Omental fat pad (tissue), 4 donors: ENCODE measurements around the gene MAP3K8. TPM values are rescaled to one million over a fixed set of nuclear protein-coding genes. Genes with fewer than 3 reads are reported as not detected.
A peak's percentile ranks its signal among the peaks of the same experiment; 100 is the strongest.

Experiments
- ATAC-seq: fragments of 150-250 bp; one replicate; pipeline ENCODE4 v1.9.1; 2016; ENCODE audit warnings: mild to moderate bottlenecking, moderate library complexity; ENCODE audit not compliant: low FRiP score
- DNase-seq: peaks from one replicate; pipeline ENCODE4 v3.0.0-alpha.2; 2019; ENCODE audit warnings: low spot score
- total RNA-seq, 4 donors: library from RNA; depleted of rRNA; stranded (reverse); fragments of >200 nt; gene quantifications; one replicate each; pipeline ENCODE4 v1.1.0, GENCODE V29; 2016
- TF ChIP-seq, protein P1 (sequence below), 3 donors: fragments of 450-650 bp; IDR thresholded peaks; one replicate each; pipeline ENCODE4 v1.5.1; 2016 to 2017; ENCODE audit warnings: antibody characterized with exemption in 3 of 3, mild to moderate bottlenecking in 3 of 3, moderate library complexity in 2 of 3

MAP3K8 gene
- total RNA-seq, 4 donors from 2014 or later: 52.3 to 113 (median 78.9) TPM

DNA sequence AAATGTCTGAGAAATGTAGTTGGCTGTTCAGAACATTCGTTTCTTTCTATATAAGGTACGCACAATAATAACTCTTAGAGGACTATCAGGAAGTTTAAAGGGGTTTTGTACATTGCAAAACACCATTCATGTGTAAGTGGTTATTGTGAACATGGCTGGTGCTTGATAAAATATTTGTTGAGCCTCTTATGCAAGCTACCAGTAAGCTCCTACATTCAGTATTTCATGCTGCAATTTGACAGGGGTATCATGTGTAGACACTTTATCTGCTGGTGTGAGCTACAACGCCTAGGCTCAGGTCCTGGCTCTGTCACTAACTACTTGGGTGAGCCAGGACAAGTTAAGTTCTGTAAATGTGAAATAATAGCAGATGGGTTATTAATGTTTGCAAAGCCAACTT is 75.5 kb downstream of the MAP3K8 start:
- ATAC-seq: no peak
- no peak for DNase-seq
- TF ChIP-seq, protein P1, sequence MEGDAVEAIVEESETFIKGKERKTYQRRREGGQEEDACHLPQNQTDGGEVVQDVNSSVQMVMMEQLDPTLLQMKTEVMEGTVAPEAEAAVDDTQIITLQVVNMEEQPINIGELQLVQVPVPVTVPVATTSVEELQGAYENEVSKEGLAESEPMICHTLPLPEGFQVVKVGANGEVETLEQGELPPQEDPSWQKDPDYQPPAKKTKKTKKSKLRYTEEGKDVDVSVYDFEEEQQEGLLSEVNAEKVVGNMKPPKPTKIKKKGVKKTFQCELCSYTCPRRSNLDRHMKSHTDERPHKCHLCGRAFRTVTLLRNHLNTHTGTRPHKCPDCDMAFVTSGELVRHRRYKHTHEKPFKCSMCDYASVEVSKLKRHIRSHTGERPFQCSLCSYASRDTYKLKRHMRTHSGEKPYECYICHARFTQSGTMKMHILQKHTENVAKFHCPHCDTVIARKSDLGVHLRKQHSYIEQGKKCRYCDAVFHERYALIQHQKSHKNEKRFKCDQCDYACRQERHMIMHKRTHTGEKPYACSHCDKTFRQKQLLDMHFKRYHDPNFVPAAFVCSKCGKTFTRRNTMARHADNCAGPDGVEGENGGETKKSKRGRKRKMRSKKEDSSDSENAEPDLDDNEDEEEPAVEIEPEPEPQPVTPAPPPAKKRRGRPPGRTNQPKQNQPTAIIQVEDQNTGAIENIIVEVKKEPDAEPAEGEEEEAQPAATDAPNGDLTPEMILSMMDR (IDR thresholded peaks at IDR 0.05): no peak

DNA sequence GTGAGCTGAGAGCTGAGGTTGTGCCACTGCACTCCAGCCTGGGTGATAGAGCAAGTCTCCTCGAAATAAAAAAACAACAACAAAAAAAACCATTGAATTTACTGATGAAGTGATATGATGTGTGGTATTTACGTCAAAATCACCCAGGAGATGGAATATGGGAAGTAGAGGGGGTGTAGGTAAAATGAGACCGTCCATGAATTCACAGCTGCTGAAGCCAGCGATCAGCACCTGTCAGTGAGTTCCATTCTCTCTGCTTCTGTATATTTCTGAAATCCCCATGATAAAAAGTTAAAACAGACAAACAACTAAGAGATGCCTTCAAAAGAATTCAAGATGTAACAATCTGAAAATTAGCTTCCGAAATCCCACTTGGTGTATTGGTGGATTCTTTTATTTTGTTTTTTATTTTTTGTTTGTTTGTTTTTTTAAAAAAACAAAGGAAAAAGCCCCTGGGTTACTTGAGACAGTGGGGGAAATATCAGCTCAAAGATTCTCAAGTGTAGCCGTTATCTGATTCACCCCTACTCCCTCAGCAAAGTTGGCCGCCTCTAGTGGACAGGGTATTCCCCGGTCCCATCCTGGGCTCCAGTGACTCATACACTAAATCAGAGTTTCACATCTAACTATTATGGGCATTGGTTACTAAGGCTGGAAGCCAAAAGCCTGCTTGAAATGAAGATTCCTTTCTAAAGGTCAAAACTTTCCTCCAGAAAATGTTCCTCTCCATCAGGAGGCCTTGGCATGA is 76.4 kb downstream of the MAP3K8 start:
- peak; percentile 96 for ATAC-seq
- TF ChIP-seq, protein P1 (IDR thresholded peaks at IDR 0.05): no peak
- DNase-seq: no peak

DNA sequence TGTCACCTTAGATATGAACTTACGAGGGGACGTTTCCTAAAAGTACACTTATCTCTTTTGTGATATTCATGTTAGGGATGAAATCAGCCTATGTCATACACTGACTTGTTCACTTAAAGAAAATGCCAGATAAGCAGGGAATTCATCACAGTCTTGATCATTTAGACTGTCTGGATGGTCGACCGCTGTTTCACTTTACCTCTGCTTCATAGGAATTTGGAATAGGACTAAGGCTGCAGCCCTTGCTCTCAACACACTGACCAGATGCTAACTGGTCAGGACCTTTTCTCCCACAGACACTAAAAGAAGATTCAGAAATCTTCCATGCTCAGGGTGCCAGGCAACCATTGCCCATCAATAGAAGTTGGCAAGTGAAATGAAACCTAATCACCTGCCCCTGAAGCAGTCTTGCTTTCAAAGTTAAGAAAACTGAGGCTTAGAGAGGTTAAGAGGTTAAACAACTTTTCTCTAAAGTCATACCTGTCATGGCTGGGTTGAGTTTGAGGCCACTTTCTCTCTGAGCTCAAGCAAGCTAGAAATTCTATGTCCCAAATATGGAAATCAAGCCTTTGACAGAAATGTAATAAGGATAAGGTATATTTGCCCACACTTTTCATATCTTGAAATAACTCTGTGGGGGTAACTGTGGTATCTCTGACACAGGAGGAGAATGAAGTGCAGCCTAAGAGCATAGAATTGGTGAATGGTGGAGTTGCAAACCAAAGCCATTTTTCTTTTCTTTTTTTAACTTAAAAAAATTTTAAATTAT is 77.1 kb downstream of the MAP3K8 start:
- TF ChIP-seq, protein P1 (IDR thresholded peaks at IDR 0.05): no peak
- peak; percentile 78 for ATAC-seq
- no peak for DNase-seq

Other genes with a start within 250 kb of the MAP3K8 start
- 10 to 100 TPM; 15.1 to 31.1 (median 15.8) TPM for gene MTPAP, start 84.9 kb upstream of the MAP3K8 start, total RNA-seq
- gene LYZL2, start 195.6 kb downstream of the MAP3K8 start, total RNA-seq: not detected